ENCODE data around the gene MMP13. TPM values are rescaled to one million over a fixed set of nuclear protein-coding genes. Genes with fewer than 3 reads are reported as not detected.

MMP13 gene
- total and polyA plus RNA-seq, 2 of the 4 experiments (the other 2 are of a cell fraction) = not detected

GRCh38 chr11:102936864-102937509, 18.5 kb downstream of the MMP13 start:
- dilution Hi-C loops (cut with HindIII; ENCODE audit: low sequenced_read_pairs, unreplicated experiment) (no loop called here), intact Hi-C loops (cut with micrococcal nuclease) (no loop called here), in situ Hi-C loops (cut with MboI; ENCODE audit: low sequenced_read_pairs) (no loop called here)
- H3K27me3 ChIP-seq (ENCODE audit: control insufficient read depth, insufficient read depth, low read length) = peaks cover 11% of the 10 kb centered on the region
- no peak overlapping the region for H2AK5ac ChIP-seq (ENCODE audit: low read depth, low read length)
- H3K4me1 ChIP-seq (ENCODE audit: control insufficient read depth, insufficient read depth, low read length) = no peaks in the 10 kb centered on the region
- ATAC-seq (ENCODE audit: low read depth) (no peak), DNase-seq (no peak)
- no peak overlapping the region for H3K4ac ChIP-seq (ENCODE audit: low read depth, low read length)
- no peaks in the 10 kb centered on the region for H3K9me1 ChIP-seq (ENCODE audit: insufficient read depth, low read length)
- no CpG with 5 or more reads among the region's 6 CpGs for WGBS, 2 experiments (ENCODE audit: extremely low coverage in 2 of 2, insufficient read length in 1 of 2)
- no TSS peak for BruUV-seq (replicated peaks)
- H3K18ac ChIP-seq (ENCODE audit: low read depth, low read length) = no peak overlapping the region
- no peak for TF ChIP-seq MAFK (IDR thresholded peaks at IDR 0.05; ENCODE audit: low read depth, low read length)
- no peak for TF ChIP-seq MXI1 (IDR thresholded peaks at IDR 0.05; ENCODE audit: borderline replicate concordance, low read depth, low read length)
- TF ChIP-seq RCOR1 (IDR thresholded peaks at IDR 0.05; ENCODE audit: insufficient replicate concordance, low read length) = no peak
- no peak for TF ChIP-seq BHLHE40 (IDR thresholded peaks at IDR 0.05; ENCODE audit: low read depth, low read length)
- no peak for TF ChIP-seq USF2 (IDR thresholded peaks at IDR 0.05; ENCODE audit: low read depth, low read length)
- TF ChIP-seq CHD1 (IDR thresholded peaks at IDR 0.05; ENCODE audit: low read depth, low read length) = no peak
- TF ChIP-seq ELK1 (IDR thresholded peaks at IDR 0.05; ENCODE audit: borderline replicate concordance, low read depth, low read length) = no peak
- H4K5ac ChIP-seq (ENCODE audit: low read depth, low read length) = no peak overlapping the region
- no peak overlapping the region for H3K23ac ChIP-seq (ENCODE audit: low read depth, low read length)
- CTCF ChIA-PET = no interaction called here
- no peak overlapping the region for H2AFZ ChIP-seq (replicated peaks; ENCODE audit: low read length, poor library complexity)
- H3K4me3 ChIP-seq (ENCODE audit: insufficient read depth, low read depth, low read length) = no peak overlapping the region
- H3K36me3 ChIP-seq (ENCODE audit: control insufficient read depth, insufficient read depth, low read length) = no peaks in the 10 kb centered on the region
- no peak overlapping the region for H2BK20ac ChIP-seq (ENCODE audit: low read depth, low read length)
- no peak overlapping the region for H2BK5ac ChIP-seq (ENCODE audit: low read depth, low read length, poor library complexity, severe bottlenecking)
- no peaks in the 10 kb centered on the region for H3K9me3 ChIP-seq (ENCODE audit: control insufficient read depth, insufficient read depth, low read length)
- no peaks in the 10 kb centered on the region for H4K20me1 ChIP-seq (ENCODE audit: insufficient read depth, low read length)
- H2BK15ac ChIP-seq (ENCODE audit: low read depth, low read length) = no peak overlapping the region
- H4K8ac ChIP-seq (ENCODE audit: low read depth in 2 of 2, low read length in 2 of 2) = no peak overlapping the region
- no peak overlapping the region for H3K56ac ChIP-seq (ENCODE audit: extremely low read depth, insufficient read depth, low read length)
- no peak overlapping the region for H2AK9ac ChIP-seq (replicated peaks; ENCODE audit: low read depth, low read length, poor library complexity)
- H2BK120ac ChIP-seq (ENCODE audit: low read depth, low read length) = no peak overlapping the region
- POLR2A ChIA-PET (ENCODE audit: unreplicated experiment) = no interaction called here
- H3K14ac ChIP-seq (replicated peaks; ENCODE audit: low read depth, low read length) = no peak overlapping the region
- H3K79me1 ChIP-seq (ENCODE audit: low read depth in 1 of 2, low read length in 2 of 2) = no peaks in the 10 kb centered on the region
- no peak overlapping the region for H3K4me2 ChIP-seq (ENCODE audit: low read depth, low read length)
- no peak overlapping the region for H3K9ac ChIP-seq (ENCODE audit: low read depth, low read length)
- H4K91ac ChIP-seq (ENCODE audit: insufficient read depth, low read depth, low read length) = no peak overlapping the region
- H3K27ac ChIP-seq (ENCODE audit: insufficient read depth, low read length) = no peak overlapping the region
